Endothelial cell of umbilical vein (primary cell): ENCODE measurements around the gene NFKBIE. TPM values are rescaled to one million over a fixed set of nuclear protein-coding genes. Genes with fewer than 3 reads are reported as not detected.

Experiments used
- BruUV-seq: library from RNA; stranded (reverse); fragments of 400-500 nt; replicated peaks from 2 replicates; lab custom pipeline; 2021; lab: Mats Ljungman, UMichigan
- CTCF ChIA-PET: fragments of 300-600, 350-600 bp; sonication (Branson Sonifier 250); formaldehyde crosslinking; loops from one replicate; lab custom pipeline; 2021; ENCODE audit warnings: antibody characterized with exemption, inconsistent platforms; lab: Charles Lee
- POLR2A ChIA-PET: fragments of 300-600, 350-600 bp; sonication (Branson Sonifier 250); formaldehyde crosslinking; loops from one replicate; lab custom pipeline; 2021; ENCODE audit warnings: antibody characterized with exemption, inconsistent platforms; lab: Charles Lee
- DNase-seq: peaks from one replicate; pipeline ENCODE4 v3.0.0-alpha.2; 2011; ENCODE audit warnings: low read depth, low spot score
- FAIRE-seq: peaks from 2 replicates; lab custom pipeline; 2011; peaks lifted over from hg19 to GRCh38; lab: Jason Lieb, UNC
- H2AFZ ChIP-seq: 2 replicates; pipeline ENCODE4 v1.6.0; 2012; ENCODE audit warnings: low read depth, low read length, control low read depth, inconsistent platforms
- H3K27ac ChIP-seq: 2 replicates; pipeline ENCODE4 v1.5.1; 2011; ENCODE audit warnings: low read depth, mild to moderate bottlenecking, control low read depth, low read length, moderate library complexity; ENCODE audit not compliant: insufficient read depth
- H3K27me3 ChIP-seq, 2 experiments: 2 replicates each; pipeline versions ENCODE4 v1.6.0 to v1.6.1; 2011; ENCODE audit warnings: low read length in 2 of 2, mixed read lengths in 1 of 2; ENCODE audit not compliant: control insufficient read depth in 2 of 2, insufficient read depth in 2 of 2
- H3K36me3 ChIP-seq, 2 experiments: 2 replicates in 1 of 2; 3 replicates in 1 of 2; pipeline ENCODE4 v1.5.1; 2011; ENCODE audit warnings: low read length in 2 of 2, mild to moderate bottlenecking in 1 of 2, moderate library complexity in 1 of 2; ENCODE audit not compliant: control insufficient read depth in 2 of 2, insufficient read depth in 2 of 2; ENCODE audit errors: extremely low read depth in 1 of 2
- H3K4me1 ChIP-seq: 3 replicates; pipeline ENCODE4 v1.5.1; 2011; ENCODE audit warnings: mild to moderate bottlenecking, low read length; ENCODE audit not compliant: control insufficient read depth, insufficient read depth; ENCODE audit errors: extremely low read depth
- H3K4me2 ChIP-seq: 2 replicates; pipeline ENCODE4 v1.6.1; 2011; ENCODE audit warnings: low read length, control low read depth, mixed read lengths; ENCODE audit not compliant: insufficient read depth
- H3K4me3 ChIP-seq, 3 experiments: fragments of 200-600 bp in 1 of 3; sonication (generic), shearing (Covaris generic) in 1 of 3; replicated peaks in 1 of 3; 2 replicates each; pipeline ENCODE4 v1.5.1; 2011 to 2016; ENCODE audit warnings: control low read depth in 3 of 3, low read length in 3 of 3, mild to moderate bottlenecking in 2 of 3, inconsistent platforms in 1 of 3, low read depth in 1 of 3, moderate library complexity in 1 of 3; ENCODE audit not compliant: insufficient read depth in 1 of 3
- H3K79me2 ChIP-seq: 2 replicates; pipeline ENCODE4 v1.6.0; 2012; ENCODE audit warnings: low read length, inconsistent platforms; ENCODE audit not compliant: control insufficient read depth, insufficient read depth
- H3K9ac ChIP-seq: replicated peaks from 2 replicates; pipeline ENCODE3; 2011; ENCODE audit warnings: low read length, control low read depth; ENCODE audit not compliant: insufficient read depth; ENCODE audit errors: extremely low read depth
- H3K9me1 ChIP-seq: replicated peaks from 3 replicates; pipeline ENCODE4 v1.6.0; 2011; ENCODE audit warnings: mild to moderate bottlenecking, low read length; ENCODE audit not compliant: control insufficient read depth, insufficient read depth; ENCODE audit errors: extremely low read depth
- H3K9me3 ChIP-seq: replicated peaks from 2 replicates; pipeline ENCODE4 v1.5.1; 2012; ENCODE audit warnings: low read length, inconsistent platforms; ENCODE audit not compliant: control insufficient read depth, insufficient read depth
- H4K20me1 ChIP-seq: replicated peaks from 2 replicates; pipeline ENCODE3; 2011; ENCODE audit warnings: mild to moderate bottlenecking, low read length; ENCODE audit not compliant: control insufficient read depth, insufficient read depth; ENCODE audit errors: extremely low read depth
- CTCF ChIP-seq, 2 donors: IDR thresholded peaks; 1 replicate in 1 of 2; 2 replicates in 1 of 2; pipeline ENCODE4 v1.5.1; 2011; ENCODE audit warnings: low read length in 2 of 2, mild to moderate bottlenecking in 2 of 2, moderate library complexity in 2 of 2, control low read depth in 1 of 2, inconsistent platforms in 1 of 2, low read depth in 1 of 2; ENCODE audit not compliant: insufficient read depth in 1 of 2; ENCODE audit errors: extremely low read depth in 1 of 2
- EZH2 ChIP-seq: IDR thresholded peaks from 2 replicates; pipeline ENCODE4 v1.6.1; 2012; ENCODE audit warnings: borderline replicate concordance, low read depth, mild to moderate bottlenecking, moderate library complexity, low read length, inconsistent platforms; ENCODE audit not compliant: severe bottlenecking
- FOS ChIP-seq: IDR thresholded peaks from 2 replicates; pipeline ENCODE4 v1.6.1; 2011; ENCODE audit warnings: mild to moderate bottlenecking, low read length, moderate library complexity, borderline replicate concordance; ENCODE audit not compliant: insufficient read depth
- GATA2 ChIP-seq: IDR thresholded peaks from 2 replicates; pipeline ENCODE4 v1.7.0; 2011; ENCODE audit warnings: low read depth, mild to moderate bottlenecking, moderate library complexity, mixed read lengths, low read length; ENCODE audit not compliant: insufficient read length, insufficient read depth
- JUN ChIP-seq: IDR thresholded peaks from 2 replicates; pipeline ENCODE4 v1.6.1; 2011; ENCODE audit warnings: borderline replicate concordance, low read depth; ENCODE audit not compliant: insufficient read length, insufficient read depth
- MAX ChIP-seq: IDR thresholded peaks from 2 replicates; pipeline ENCODE4 v1.6.1; 2011; ENCODE audit not compliant: insufficient read depth, insufficient read length
- MYC ChIP-seq: IDR thresholded peaks from one replicate; pipeline ENCODE4 v1.6.1; 2011; ENCODE audit warnings: mild to moderate bottlenecking, low read depth, low read length
- POLR2A ChIP-seq: IDR thresholded peaks from 2 replicates; pipeline ENCODE4 v1.6.1; 2012; ENCODE audit warnings: low read depth, mild to moderate bottlenecking, control low read depth, low read length
- POLR2AphosphoS5 ChIP-seq: IDR thresholded peaks from 2 replicates; pipeline ENCODE4 v1.6.1; 2012; ENCODE audit warnings: low read depth, mild to moderate bottlenecking, control low read depth, low read length, moderate library complexity; ENCODE audit not compliant: insufficient read depth
- dilution Hi-C: fragments of 300-500 bp; cut with MboI; formaldehyde crosslinking; loops from one replicate; pipeline ENCODE4 v1.15.0; 2019; ENCODE audit warnings: low sequenced_read_pairs; ENCODE audit not compliant: extremely low pct_ligation_motif_present
- intact Hi-C: fragments of 100-400 bp; cut with micrococcal nuclease; formaldehyde crosslinking; loops from one replicate; pipeline ENCODE4 v1.10.0; 2022
- polyA plus RNA-seq, 4 experiments: library from polyadenylated mRNA; depleted of rRNA in 3 of 4; stranded (reverse) in 3 of 4; unstranded in 1 of 4; fragments of >200 nt; gene quantifications; 2 replicates each; pipeline versions ENCODE4 v1.2.1 to v1.2.3, GENCODE V29; 2011 to 2012; ENCODE audit warnings: missing spikeins in 1 of 4
- total RNA-seq: library from RNA; stranded (reverse); gene quantifications from 2 replicates; pipeline ENCODE4 v1.2.3, GENCODE V29; 2021

The NFKBIE gene
- total and polyA plus RNA-seq, 2 donors (not counting 3 experiments of a cell fraction or from before 2014, with no cell fraction given), result 19.0 to 22.6 TPM

- intact Hi-C loops, result no loop called here
- ChIA-PET CTCF (interaction anchor here (1.1 to 3.0 kb wide), 8 partner anchors 9 to 61 kb away, joined by 3 to 12 read pairs (median 6); partner anchors contain the start of gene AARS2), POLR2A (no interaction called here)
Observed at GRCh38 chr6:44276667-44277640, 11.6 kb upstream of the NFKBIE start.

More at GRCh38 chr6:44276667-44277640, 11.6 kb upstream of the NFKBIE start:
- Histone ChIP-seq H3K4me3 (no peak overlapping the region), H2AFZ (no peak overlapping the region), H3K27me3 (peaks cover 19 to 34% of the 10 kb centered on the region in 2 experiments), H3K9ac (no peak overlapping the region), H4K20me1 (no peaks in the 10 kb centered on the region), H3K9me1 (no peaks in the 10 kb centered on the region), H3K79me2 (no peaks in the 10 kb centered on the region), H3K9me3 (no peaks in the 10 kb centered on the region), H3K4me1 (no peaks in the 10 kb centered on the region), H3K36me3 (no peaks in the 10 kb centered on the region), H3K4me2 (no peak overlapping the region), H3K27ac (no peak overlapping the region)
- BruUV-seq, result no TSS peak
- DNase-seq (no peak), FAIRE-seq (no peak)
- no peak for TF ChIP-seq POLR2A
- TF ChIP-seq FOS, result no peak
- TF ChIP-seq EZH2, result no peak
- TF ChIP-seq CTCF (IDR thresholded peaks at IDR 0.05; ENCODE audit: extremely low read depth in 1 of 2, insufficient read depth in 1 of 2, low read depth in 1 of 2, low read length in 2 of 2), result no peak
- TF ChIP-seq MYC, result no peak
- TF ChIP-seq MAX, result no peak
- TF ChIP-seq JUN, result no peak
- no peak for TF ChIP-seq GATA2
- TF ChIP-seq POLR2AphosphoS5, result no peak
- dilution Hi-C loops, result no loop called here
